ENCODE results near the gene MOCS3.

The MOCS3 gene

GRCh38 chr20:50958615-50959542 lies at the start of gene MOCS3:
MOCS3 (plus strand) TSS chr20:50958818; CDS start chr20:50958843, 25 bp downstream.
- peak; percentile 70 to 96 for DNase-seq (ENCODE audit: low read depth in 1 of 2, low spot score in 1 of 2)
- in situ Hi-C loops (cut with HindIII; ENCODE audit: low pct_unique_long_range_greater_than_20kb, low sequenced_read_pairs): no loop called here
- no peak for TF ChIP-seq JUND (IDR thresholded peaks at IDR 0.05; ENCODE audit: low read depth)

GRCh38 chr20:50909413-50909812 lies 49.2 kb upstream of the MOCS3 start:
- DNase-seq (ENCODE audit: low read depth in 1 of 2, low spot score in 1 of 2): no peak
- no peak for TF ChIP-seq JUND (IDR thresholded peaks at IDR 0.05; ENCODE audit: low read depth)
- in situ Hi-C loops (cut with HindIII; ENCODE audit: low pct_unique_long_range_greater_than_20kb, low sequenced_read_pairs): no loop called here

GRCh38 chr20:50911030-50911429 lies 47.6 kb upstream of the MOCS3 start:
- no peak for TF ChIP-seq JUND (IDR thresholded peaks at IDR 0.05; ENCODE audit: low read depth)

GRCh38 chr20:50911716-50912115 lies 46.9 kb upstream of the MOCS3 start:
- in situ Hi-C loops (cut with HindIII; ENCODE audit: low pct_unique_long_range_greater_than_20kb, low sequenced_read_pairs): no loop called here
- DNase-seq (ENCODE audit: low read depth in 1 of 2, low spot score in 1 of 2): no peak
- no peak for TF ChIP-seq JUND (IDR thresholded peaks at IDR 0.05; ENCODE audit: low read depth)

More at GRCh38 chr20:50911030-50911429, 47.6 kb upstream of the MOCS3 start:
- in situ Hi-C loops (cut with HindIII; ENCODE audit: low pct_unique_long_range_greater_than_20kb, low sequenced_read_pairs): no loop called here
- DNase-seq (ENCODE audit: low read depth in 1 of 2, low spot score in 1 of 2): no peak

- no peak for DNase-seq (ENCODE audit: low read depth in 1 of 2, low spot score in 1 of 2)
- in situ Hi-C loops (cut with HindIII; ENCODE audit: low pct_unique_long_range_greater_than_20kb, low sequenced_read_pairs): no loop called here
- TF ChIP-seq JUND (IDR thresholded peaks at IDR 0.05; ENCODE audit: low read depth): no peak
Observed at GRCh38 chr20:50913690-50914375, 44.8 kb upstream of the MOCS3 start.

GRCh38 chr20:50915424-50915823 lies 43.2 kb upstream of the MOCS3 start:
- in situ Hi-C loops (cut with HindIII; ENCODE audit: low pct_unique_long_range_greater_than_20kb, low sequenced_read_pairs): no loop called here
- TF ChIP-seq JUND (IDR thresholded peaks at IDR 0.05; ENCODE audit: low read depth): no peak
- DNase-seq (ENCODE audit: low read depth in 1 of 2, low spot score in 1 of 2): no peak

GRCh38 chr20:50916257-50916656 lies 42.4 kb upstream of the MOCS3 start:
- no peak for TF ChIP-seq JUND (IDR thresholded peaks at IDR 0.05; ENCODE audit: low read depth)
- in situ Hi-C loops (cut with HindIII; ENCODE audit: low pct_unique_long_range_greater_than_20kb, low sequenced_read_pairs): no loop called here
- DNase-seq (ENCODE audit: low read depth in 1 of 2, low spot score in 1 of 2): peak in 1 of 2 experiments; percentile 60

GRCh38 chr20:50916934-50917333 lies 41.7 kb upstream of the MOCS3 start:
- DNase-seq (ENCODE audit: low read depth in 1 of 2, low spot score in 1 of 2): no peak
- in situ Hi-C loops (cut with HindIII; ENCODE audit: low pct_unique_long_range_greater_than_20kb, low sequenced_read_pairs): no loop called here
- no peak for TF ChIP-seq JUND (IDR thresholded peaks at IDR 0.05; ENCODE audit: low read depth)

- DNase-seq (ENCODE audit: low read depth in 1 of 2, low spot score in 1 of 2): no peak
- in situ Hi-C loops (cut with HindIII; ENCODE audit: low pct_unique_long_range_greater_than_20kb, low sequenced_read_pairs): no loop called here
- TF ChIP-seq JUND (IDR thresholded peaks at IDR 0.05; ENCODE audit: low read depth): no peak
Observed at GRCh38 chr20:50918403-50918802, 40.2 kb upstream of the MOCS3 start.

- DNase-seq (ENCODE audit: low read depth in 1 of 2, low spot score in 1 of 2): peak in 1 of 2 experiments; percentile 40
- in situ Hi-C loops (cut with HindIII; ENCODE audit: low pct_unique_long_range_greater_than_20kb, low sequenced_read_pairs): no loop called here
Observed at GRCh38 chr20:50919567-50919966, 39.1 kb upstream of the MOCS3 start.

GRCh38 chr20:50920997-50921396 lies 37.6 kb upstream of the MOCS3 start:
- no peak for TF ChIP-seq JUND (IDR thresholded peaks at IDR 0.05; ENCODE audit: low read depth)
- no peak for DNase-seq (ENCODE audit: low read depth in 1 of 2, low spot score in 1 of 2)
- in situ Hi-C loops (cut with HindIII; ENCODE audit: low pct_unique_long_range_greater_than_20kb, low sequenced_read_pairs): no loop called here

More at GRCh38 chr20:50919567-50919966, 39.1 kb upstream of the MOCS3 start:
- TF ChIP-seq JUND (IDR thresholded peaks at IDR 0.05; ENCODE audit: low read depth): no peak

- in situ Hi-C loops (cut with HindIII; ENCODE audit: low pct_unique_long_range_greater_than_20kb, low sequenced_read_pairs): no loop called here
- TF ChIP-seq JUND (IDR thresholded peaks at IDR 0.05; ENCODE audit: low read depth): no peak
- DNase-seq (ENCODE audit: low read depth in 1 of 2, low spot score in 1 of 2): peak in 1 of 2 experiments; percentile 41
Observed at GRCh38 chr20:50921803-50922501, 36.7 kb upstream of the MOCS3 start.
